AG10803 (cell line): ENCODE data around the gene TRIM29.

Experiments used
- DNase-seq: peaks from one replicate; pipeline ENCODE4 v3.0.0; 2010; ENCODE audit warnings: low read depth
- H3K4me3 ChIP-seq: 2 replicates; pipeline ENCODE4 v1.5.1; 2011; ENCODE audit warnings: mild to moderate bottlenecking, low read length, control low read depth
- CTCF ChIP-seq: conservative IDR thresholded peaks from 2 replicates; pipeline ENCODE4 v1.5.1; 2011; ENCODE audit warnings: mild to moderate bottlenecking, low read length, control low read depth, inconsistent platforms

Gene TRIM29

GRCh38 chr11:120091121-120091520 lies 46.8 kb downstream of the TRIM29 start:
- TF ChIP-seq CTCF = no peak
- no peak overlapping the region for H3K4me3 ChIP-seq

GRCh38 chr11:120090411-120090810 lies 47.5 kb downstream of the TRIM29 start:
- TF ChIP-seq CTCF = no peak
- DNase-seq = no peak
- H3K4me3 ChIP-seq = no peak overlapping the region

More at GRCh38 chr11:120091121-120091520, 46.8 kb downstream of the TRIM29 start:
- DNase-seq = no peak

- no peak overlapping the region for H3K4me3 ChIP-seq
- DNase-seq = no peak
- TF ChIP-seq CTCF = no peak
Measured at GRCh38 chr11:120089036-120090001, 48.6 kb downstream of the TRIM29 start.

- no peak for DNase-seq
- no peak for TF ChIP-seq CTCF
- H3K4me3 ChIP-seq = no peak overlapping the region
Measured at GRCh38 chr11:120088056-120088455, 49.9 kb downstream of the TRIM29 start.

- H3K4me3 ChIP-seq = no peak overlapping the region
- no peak for DNase-seq
- TF ChIP-seq CTCF = no peak
Measured at GRCh38 chr11:120086651-120087050, 51.3 kb downstream of the TRIM29 start.

- no peak overlapping the region for H3K4me3 ChIP-seq
- DNase-seq = no peak
- TF ChIP-seq CTCF = peak; percentile 54
Measured at GRCh38 chr11:120079750-120080610, 57.9 kb downstream of the TRIM29 start.
